ENCODE results near the gene PRKAR2A. TPM values are rescaled to one million over a fixed set of nuclear protein-coding genes. Genes with fewer than 3 reads are reported as not detected.
"Not testable (repeated sequence)": the region's sequence is repeated elsewhere in the genome, so short reads cannot be mapped to it uniquely, and the experiment has no call there.

Gene PRKAR2A
- total and polyA plus RNA-seq, 2 experiments from 2014 or later = 15.7 to 172 TPM

DNA sequence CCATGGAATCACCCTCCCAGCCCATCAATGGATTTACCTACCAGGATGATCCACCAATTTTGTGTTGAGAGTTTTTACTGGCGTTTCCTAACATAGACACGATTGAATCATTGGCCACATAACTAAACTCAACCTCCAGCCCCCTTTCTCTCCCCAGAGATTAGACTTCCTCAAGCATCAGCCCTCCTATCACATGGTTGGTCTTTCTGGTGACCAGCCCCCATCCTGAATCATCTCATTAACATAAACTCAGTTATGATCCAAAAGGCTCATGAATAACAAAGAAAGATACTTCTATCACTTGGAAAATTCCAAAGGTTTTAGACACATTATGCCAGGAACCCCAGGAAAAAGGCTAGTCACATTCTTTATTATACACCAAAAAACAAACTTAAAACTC lies 21.2 kb downstream of the PRKAR2A start:
- H3K27ac ChIP-seq = no peak overlapping the region
- H3K36me3 ChIP-seq = no peaks in the 10 kb centered on the region
- H3K4me3 ChIP-seq = no peak overlapping the region
- peak in 1 of 2 donors; percentile 92 for DNase-seq (ENCODE audit: low read depth in 1 of 2, low spot score in 1 of 2)
- peaks cover 1% of the 10 kb centered on the region for H3K4me1 ChIP-seq (ENCODE audit: low read depth)
- H3K9me3 ChIP-seq (ENCODE audit: low read depth) = no peaks in the 10 kb centered on the region
- TF ChIP-seq CTCF (IDR thresholded peaks at IDR 0.05; ENCODE audit: low read depth, low read length) = no peak
- no peaks in the 10 kb centered on the region for H3K27me3 ChIP-seq

- TF ChIP-seq CTCF (IDR thresholded peaks at IDR 0.05; ENCODE audit: low read depth, low read length) = no peak
- Histone ChIP-seq H3K27me3 (no peaks in the 10 kb centered on the region), H3K9me3 (ENCODE audit: low read depth) (no peaks in the 10 kb centered on the region), H3K4me1 (ENCODE audit: low read depth) (peaks cover 26% of the 10 kb centered on the region), H3K27ac (peak overlapping the region; percentile 88), H3K36me3 (no peaks in the 10 kb centered on the region), H3K4me3 (no peak overlapping the region)
- DNase-seq (ENCODE audit: low read depth in 1 of 2, low spot score in 1 of 2) = peak; percentile 63 to 85
Measured at GRCh38 chr3:48820612-48821324, 26.9 kb downstream of the PRKAR2A start.

GRCh38 chr3:48819234-48820221 lies 28.1 kb downstream of the PRKAR2A start:
- H3K4me1 ChIP-seq (ENCODE audit: low read depth) = peaks cover 26% of the 10 kb centered on the region
- H3K4me3 ChIP-seq = no peak overlapping the region
- no peak for TF ChIP-seq CTCF (IDR thresholded peaks at IDR 0.05; ENCODE audit: low read depth, low read length)
- no peaks in the 10 kb centered on the region for H3K9me3 ChIP-seq (ENCODE audit: low read depth)
- H3K27ac ChIP-seq = peak overlapping the region; percentile 88
- no peak for DNase-seq (ENCODE audit: low read depth in 1 of 2, low spot score in 1 of 2)
- no peaks in the 10 kb centered on the region for H3K27me3 ChIP-seq
- H3K36me3 ChIP-seq = no peaks in the 10 kb centered on the region

DNA sequence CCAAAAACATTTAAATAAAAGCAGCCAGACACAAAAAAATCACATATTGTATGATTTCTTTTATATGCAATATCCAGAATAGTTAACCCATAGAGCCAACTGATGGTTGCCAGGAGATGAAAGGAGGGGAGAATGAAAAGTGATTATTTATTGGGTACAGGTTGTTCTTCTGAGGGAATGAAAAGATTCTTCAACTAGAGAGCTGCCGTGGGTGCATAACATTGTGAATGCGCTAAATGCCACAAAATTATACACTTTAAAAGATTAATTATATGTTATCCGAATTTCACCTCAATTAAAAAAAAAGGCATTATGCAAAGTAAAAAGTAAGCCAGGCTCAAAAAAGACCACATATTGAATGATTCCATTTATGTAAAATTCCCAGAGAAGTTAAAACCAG lies 36.1 kb downstream of the PRKAR2A start:
- H3K4me1 ChIP-seq (ENCODE audit: low read depth) = no peaks in the 10 kb centered on the region
- no peak for TF ChIP-seq CTCF (IDR thresholded peaks at IDR 0.05; ENCODE audit: low read depth, low read length)
- H3K36me3 ChIP-seq = no peaks in the 10 kb centered on the region
- H3K27me3 ChIP-seq = no peaks in the 10 kb centered on the region
- H3K4me3 ChIP-seq = no peak overlapping the region
- DNase-seq (ENCODE audit: low read depth in 1 of 2, low spot score in 1 of 2) = no peak
- H3K27ac ChIP-seq = no peak overlapping the region
- H3K9me3 ChIP-seq (ENCODE audit: low read depth) = no peaks in the 10 kb centered on the region

DNA sequence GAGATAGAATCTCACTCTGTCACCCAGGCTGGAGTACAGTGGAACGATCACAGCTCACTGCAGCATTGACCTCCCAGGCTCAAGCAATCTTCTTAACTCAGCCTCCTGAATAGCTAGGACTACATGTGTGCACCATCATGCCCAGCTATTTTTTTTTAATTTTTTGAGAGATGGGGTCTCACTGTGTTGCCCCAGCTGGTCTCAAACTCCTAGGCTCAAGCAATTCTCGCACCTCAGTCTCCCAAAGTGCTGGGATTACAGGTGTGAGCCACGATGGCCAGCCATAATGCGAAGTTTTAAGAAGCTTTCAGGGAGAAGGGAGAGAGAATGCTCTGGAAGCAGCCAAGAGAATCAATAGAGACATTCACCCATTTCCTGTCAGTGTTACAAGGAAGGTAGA lies 42.7 kb downstream of the PRKAR2A start:
- no peaks in the 10 kb centered on the region for H3K9me3 ChIP-seq (ENCODE audit: low read depth)
- no peaks in the 10 kb centered on the region for H3K27me3 ChIP-seq
- no peaks in the 10 kb centered on the region for H3K36me3 ChIP-seq
- TF ChIP-seq CTCF (IDR thresholded peaks at IDR 0.05; ENCODE audit: low read depth, low read length) = no peak
- DNase-seq (ENCODE audit: low read depth in 1 of 2, low spot score in 1 of 2) = no peak
- no peak overlapping the region for H3K4me3 ChIP-seq
- no peaks in the 10 kb centered on the region for H3K4me1 ChIP-seq (ENCODE audit: low read depth)
- H3K27ac ChIP-seq = no peak overlapping the region

DNA sequence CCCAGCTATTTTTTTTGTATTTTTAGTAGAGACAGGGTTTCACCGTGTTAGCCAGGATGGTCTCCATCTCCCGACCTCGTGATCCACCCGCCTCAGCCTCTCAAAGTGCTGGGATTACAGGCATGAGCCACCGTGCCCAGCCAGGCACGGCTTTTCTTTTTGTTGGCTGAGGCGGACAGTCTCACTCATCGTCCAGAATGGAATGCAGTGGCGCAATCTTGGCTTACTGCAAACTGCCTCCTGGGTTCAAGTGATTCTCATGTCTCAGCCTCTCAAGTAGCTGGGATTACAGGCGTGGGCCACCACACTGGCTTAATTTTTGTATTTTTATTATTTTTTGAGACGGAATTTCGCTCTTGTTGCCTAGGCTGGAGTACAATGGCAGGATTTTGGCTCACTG lies 46.8 kb downstream of the PRKAR2A start:
- not testable (repeated sequence) for H3K27ac ChIP-seq; H3K4me1 ChIP-seq (ENCODE audit: low read depth); H3K36me3 ChIP-seq; H3K27me3 ChIP-seq; H3K9me3 ChIP-seq (ENCODE audit: low read depth); H3K4me3 ChIP-seq
- DNase-seq (ENCODE audit: low read depth in 1 of 2, low spot score in 1 of 2) = peak in 1 of 2 donors; percentile 28
